Neural progenitor cell (in vitro differentiated cells): ENCODE data around the gene CWH43.

Experiments
- EZH2 ChIP-seq: fragments of 200-600 bp; sonication (generic); IDR thresholded peaks from 2 replicates; pipeline ENCODE4 v1.6.1; 2017; ENCODE audit warnings: antibody characterized with exemption, mild to moderate bottlenecking, moderate library complexity
- TF ChIP-seq, protein P1 (sequence below): fragments of 200-600 bp; sonication (generic); IDR thresholded peaks from 2 replicates; pipeline ENCODE4 v1.5.1; 2017; ENCODE audit warnings: antibody characterized with exemption, mild to moderate bottlenecking

DNA sequence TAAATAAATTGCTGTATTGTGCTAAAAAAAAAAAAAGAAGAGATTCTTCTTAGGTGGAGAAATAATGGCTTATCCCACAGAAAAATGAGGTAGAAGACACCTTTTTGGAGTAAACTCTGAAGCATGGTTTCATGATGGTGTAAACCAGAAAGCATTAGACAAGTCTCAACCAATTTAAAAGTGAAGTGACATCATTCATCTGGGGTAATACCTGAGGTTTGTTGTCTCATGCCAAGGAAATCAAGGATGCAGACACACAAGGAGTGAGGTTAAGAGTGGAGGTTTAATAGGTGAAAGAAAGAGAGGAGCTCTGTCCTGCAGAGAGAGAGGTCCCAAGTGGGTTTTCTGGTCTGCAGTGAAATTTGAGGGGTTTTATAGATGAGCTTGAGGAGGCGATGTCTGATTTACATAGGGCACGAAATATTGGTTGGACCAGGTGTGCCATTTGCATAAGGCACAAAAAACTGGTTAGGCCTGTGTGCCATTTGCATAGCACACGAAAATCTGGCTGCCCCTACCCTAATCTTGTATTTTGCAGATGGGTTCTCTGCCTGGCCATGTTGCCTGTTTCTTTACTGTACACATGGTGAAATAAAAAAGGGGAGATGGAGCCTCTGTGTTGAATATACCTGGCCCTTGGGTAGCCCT is 25.0 kb upstream of the CWH43 start:
- TF ChIP-seq, protein P1, sequence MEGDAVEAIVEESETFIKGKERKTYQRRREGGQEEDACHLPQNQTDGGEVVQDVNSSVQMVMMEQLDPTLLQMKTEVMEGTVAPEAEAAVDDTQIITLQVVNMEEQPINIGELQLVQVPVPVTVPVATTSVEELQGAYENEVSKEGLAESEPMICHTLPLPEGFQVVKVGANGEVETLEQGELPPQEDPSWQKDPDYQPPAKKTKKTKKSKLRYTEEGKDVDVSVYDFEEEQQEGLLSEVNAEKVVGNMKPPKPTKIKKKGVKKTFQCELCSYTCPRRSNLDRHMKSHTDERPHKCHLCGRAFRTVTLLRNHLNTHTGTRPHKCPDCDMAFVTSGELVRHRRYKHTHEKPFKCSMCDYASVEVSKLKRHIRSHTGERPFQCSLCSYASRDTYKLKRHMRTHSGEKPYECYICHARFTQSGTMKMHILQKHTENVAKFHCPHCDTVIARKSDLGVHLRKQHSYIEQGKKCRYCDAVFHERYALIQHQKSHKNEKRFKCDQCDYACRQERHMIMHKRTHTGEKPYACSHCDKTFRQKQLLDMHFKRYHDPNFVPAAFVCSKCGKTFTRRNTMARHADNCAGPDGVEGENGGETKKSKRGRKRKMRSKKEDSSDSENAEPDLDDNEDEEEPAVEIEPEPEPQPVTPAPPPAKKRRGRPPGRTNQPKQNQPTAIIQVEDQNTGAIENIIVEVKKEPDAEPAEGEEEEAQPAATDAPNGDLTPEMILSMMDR = no peak
- TF ChIP-seq EZH2 = no peak
